Measurements from ENCODE around the gene IL1A.

IL1A gene

DNA sequence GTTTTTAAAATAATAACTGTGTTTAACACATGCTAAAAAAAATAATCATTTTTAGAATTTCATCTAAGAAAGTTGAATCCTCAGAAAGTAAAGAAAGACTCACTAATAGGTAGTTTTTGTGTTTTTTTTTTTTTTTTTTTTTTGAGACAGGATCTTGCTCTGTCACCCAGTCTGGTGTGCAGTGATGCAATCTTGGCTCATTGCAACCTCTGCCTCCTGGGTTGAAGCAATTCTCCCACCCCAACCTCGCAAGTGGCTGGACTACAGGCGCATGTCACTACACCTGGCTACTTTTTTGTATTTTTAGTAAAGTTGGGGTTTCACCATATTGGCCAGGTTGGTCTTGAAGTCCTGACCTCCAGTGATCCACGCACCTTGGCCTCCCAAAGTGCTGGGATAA is 27.0 kb downstream of the IL1A start:
- peaks cover 7% of the 10 kb centered on the region; the same call in 1 of the 2 replicates for H3K79me2 ChIP-seq (ENCODE audit: insufficient read depth, low read depth)
- H3K4me3 ChIP-seq (IDR thresholded peaks at IDR 0.05; ENCODE audit: insufficient read depth, low read depth, low read length) = no peak overlapping the region
- H3K4me1 ChIP-seq (ENCODE audit: low read depth, poor library complexity, severe bottlenecking) = no peaks in the 10 kb centered on the region
- no peaks in the 10 kb centered on the region for H3K27me3 ChIP-seq (ENCODE audit: insufficient read depth, low read depth)
- H4K20me1 ChIP-seq (ENCODE audit: insufficient read depth) = no peaks in the 10 kb centered on the region
- H3K27ac ChIP-seq = no peak overlapping the region
- H3K36me3 ChIP-seq (ENCODE audit: insufficient read depth) = no peaks in the 10 kb centered on the region
- TF ChIP-seq, protein P1, sequence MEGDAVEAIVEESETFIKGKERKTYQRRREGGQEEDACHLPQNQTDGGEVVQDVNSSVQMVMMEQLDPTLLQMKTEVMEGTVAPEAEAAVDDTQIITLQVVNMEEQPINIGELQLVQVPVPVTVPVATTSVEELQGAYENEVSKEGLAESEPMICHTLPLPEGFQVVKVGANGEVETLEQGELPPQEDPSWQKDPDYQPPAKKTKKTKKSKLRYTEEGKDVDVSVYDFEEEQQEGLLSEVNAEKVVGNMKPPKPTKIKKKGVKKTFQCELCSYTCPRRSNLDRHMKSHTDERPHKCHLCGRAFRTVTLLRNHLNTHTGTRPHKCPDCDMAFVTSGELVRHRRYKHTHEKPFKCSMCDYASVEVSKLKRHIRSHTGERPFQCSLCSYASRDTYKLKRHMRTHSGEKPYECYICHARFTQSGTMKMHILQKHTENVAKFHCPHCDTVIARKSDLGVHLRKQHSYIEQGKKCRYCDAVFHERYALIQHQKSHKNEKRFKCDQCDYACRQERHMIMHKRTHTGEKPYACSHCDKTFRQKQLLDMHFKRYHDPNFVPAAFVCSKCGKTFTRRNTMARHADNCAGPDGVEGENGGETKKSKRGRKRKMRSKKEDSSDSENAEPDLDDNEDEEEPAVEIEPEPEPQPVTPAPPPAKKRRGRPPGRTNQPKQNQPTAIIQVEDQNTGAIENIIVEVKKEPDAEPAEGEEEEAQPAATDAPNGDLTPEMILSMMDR (conservative IDR thresholded peaks at IDR 0.05; ENCODE audit: low read depth, low read length) = no peak
- H3K4me2 ChIP-seq = no peak overlapping the region
- no peak overlapping the region for H2AFZ ChIP-seq (ENCODE audit: low read depth)
- no peak overlapping the region for H3K9ac ChIP-seq

DNA sequence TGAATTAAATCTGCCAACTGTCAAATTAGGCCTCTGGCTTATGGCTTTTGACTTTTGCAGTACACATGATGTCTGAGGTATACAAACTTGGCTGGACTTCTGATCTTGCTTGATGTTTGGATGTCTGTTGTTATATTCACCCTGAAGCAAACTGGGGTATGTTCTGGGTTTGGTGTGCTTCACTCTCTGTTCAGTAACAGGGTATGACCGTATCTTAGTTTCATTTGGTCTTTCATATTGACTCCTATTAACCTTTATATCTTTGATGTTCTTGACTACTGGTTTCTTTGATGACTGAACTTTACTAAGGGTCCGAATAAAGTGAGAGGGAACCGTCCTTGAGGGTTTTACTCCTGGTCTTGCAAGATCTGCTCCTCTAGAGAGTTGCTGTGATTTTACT is 28.1 kb downstream of the IL1A start:
- Histone ChIP-seq H3K27ac (no peak overlapping the region), H3K79me2 (ENCODE audit: insufficient read depth, low read depth) (no peaks in the 10 kb centered on the region), H3K36me3 (ENCODE audit: insufficient read depth) (no peaks in the 10 kb centered on the region), H4K20me1 (ENCODE audit: insufficient read depth) (no peaks in the 10 kb centered on the region), H3K9ac (no peak overlapping the region), H3K4me1 (ENCODE audit: low read depth, poor library complexity, severe bottlenecking) (no peaks in the 10 kb centered on the region), H3K4me2 (no peak overlapping the region), H3K27me3 (ENCODE audit: insufficient read depth, low read depth) (no peaks in the 10 kb centered on the region), H2AFZ (ENCODE audit: low read depth) (no peak overlapping the region), H3K4me3 (IDR thresholded peaks at IDR 0.05; ENCODE audit: insufficient read depth, low read depth, low read length) (no peak overlapping the region)
- TF ChIP-seq, protein P1 (conservative IDR thresholded peaks at IDR 0.05; ENCODE audit: low read depth, low read length) = no peak

DNA sequence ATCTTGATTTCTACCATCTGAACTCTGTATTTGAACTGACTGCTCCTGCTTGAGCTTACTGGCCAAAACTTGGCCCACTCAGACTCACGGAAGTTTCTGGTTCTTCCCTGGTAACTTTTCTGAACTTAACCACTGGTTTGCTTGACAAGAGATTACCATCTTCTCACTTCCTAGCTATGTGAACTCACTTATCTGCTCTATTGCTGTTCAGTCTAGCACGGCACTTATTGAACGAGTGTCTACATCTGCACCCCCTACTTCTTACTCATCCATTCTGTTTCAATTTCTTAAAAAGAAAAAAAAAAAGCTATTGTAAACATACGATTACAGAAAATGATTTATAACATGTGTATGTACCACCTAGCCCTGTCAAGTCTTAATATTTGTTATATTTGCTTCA is 28.8 kb downstream of the IL1A start:
- Histone ChIP-seq H3K4me2 (no peak overlapping the region), H4K20me1 (ENCODE audit: insufficient read depth) (no peaks in the 10 kb centered on the region), H3K4me3 (IDR thresholded peaks at IDR 0.05; ENCODE audit: insufficient read depth, low read depth, low read length) (no peak overlapping the region), H3K9ac (no peak overlapping the region), H2AFZ (ENCODE audit: low read depth) (no peak overlapping the region), H3K27ac (no peak overlapping the region), H3K4me1 (ENCODE audit: low read depth, poor library complexity, severe bottlenecking) (no peaks in the 10 kb centered on the region), H3K36me3 (ENCODE audit: insufficient read depth) (no peaks in the 10 kb centered on the region), H3K27me3 (ENCODE audit: insufficient read depth, low read depth) (no peaks in the 10 kb centered on the region), H3K79me2 (ENCODE audit: insufficient read depth, low read depth) (no peaks in the 10 kb centered on the region)
- TF ChIP-seq, protein P1 (conservative IDR thresholded peaks at IDR 0.05; ENCODE audit: low read depth, low read length) = no peak

DNA sequence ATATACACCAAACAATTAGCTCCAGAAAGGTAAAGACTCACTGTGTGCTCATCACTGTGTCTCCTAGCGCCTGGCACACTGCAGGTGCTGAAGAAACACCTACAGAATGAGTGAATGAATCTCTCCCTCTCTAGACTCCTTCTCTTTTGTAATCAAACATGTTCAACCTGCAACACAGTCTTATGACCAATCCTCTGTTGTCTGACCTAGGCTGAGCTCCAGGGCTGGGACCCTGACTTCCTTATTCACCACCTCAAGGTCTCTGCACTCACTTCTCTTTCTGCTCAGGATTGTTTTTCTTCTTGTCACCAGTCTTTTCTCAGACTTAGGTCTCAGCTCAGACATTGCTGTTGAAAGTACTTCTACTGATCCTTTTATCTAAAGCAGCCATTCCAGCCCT is 29.7 kb downstream of the IL1A start:
- H3K4me1 ChIP-seq (ENCODE audit: low read depth, poor library complexity, severe bottlenecking) = no peaks in the 10 kb centered on the region
- TF ChIP-seq, protein P1 (conservative IDR thresholded peaks at IDR 0.05; ENCODE audit: low read depth, low read length) = no peak
- H3K79me2 ChIP-seq (ENCODE audit: insufficient read depth, low read depth) = no peaks in the 10 kb centered on the region
- no peaks in the 10 kb centered on the region for H3K36me3 ChIP-seq (ENCODE audit: insufficient read depth)
- no peaks in the 10 kb centered on the region for H3K27me3 ChIP-seq (ENCODE audit: insufficient read depth, low read depth)
- H4K20me1 ChIP-seq (ENCODE audit: insufficient read depth) = no peaks in the 10 kb centered on the region
- H3K9ac ChIP-seq = no peak overlapping the region
- no peak overlapping the region for H2AFZ ChIP-seq (ENCODE audit: low read depth)
- no peak overlapping the region for H3K4me3 ChIP-seq (IDR thresholded peaks at IDR 0.05; ENCODE audit: insufficient read depth, low read depth, low read length)
- no peak overlapping the region for H3K4me2 ChIP-seq
- no peak overlapping the region for H3K27ac ChIP-seq
